ENCODE results near the gene GJB4.
"Not testable (repeated sequence)": the region's sequence is repeated elsewhere in the genome, so short reads cannot be mapped to it uniquely, and the experiment has no call there.

GJB4 gene

DNA sequence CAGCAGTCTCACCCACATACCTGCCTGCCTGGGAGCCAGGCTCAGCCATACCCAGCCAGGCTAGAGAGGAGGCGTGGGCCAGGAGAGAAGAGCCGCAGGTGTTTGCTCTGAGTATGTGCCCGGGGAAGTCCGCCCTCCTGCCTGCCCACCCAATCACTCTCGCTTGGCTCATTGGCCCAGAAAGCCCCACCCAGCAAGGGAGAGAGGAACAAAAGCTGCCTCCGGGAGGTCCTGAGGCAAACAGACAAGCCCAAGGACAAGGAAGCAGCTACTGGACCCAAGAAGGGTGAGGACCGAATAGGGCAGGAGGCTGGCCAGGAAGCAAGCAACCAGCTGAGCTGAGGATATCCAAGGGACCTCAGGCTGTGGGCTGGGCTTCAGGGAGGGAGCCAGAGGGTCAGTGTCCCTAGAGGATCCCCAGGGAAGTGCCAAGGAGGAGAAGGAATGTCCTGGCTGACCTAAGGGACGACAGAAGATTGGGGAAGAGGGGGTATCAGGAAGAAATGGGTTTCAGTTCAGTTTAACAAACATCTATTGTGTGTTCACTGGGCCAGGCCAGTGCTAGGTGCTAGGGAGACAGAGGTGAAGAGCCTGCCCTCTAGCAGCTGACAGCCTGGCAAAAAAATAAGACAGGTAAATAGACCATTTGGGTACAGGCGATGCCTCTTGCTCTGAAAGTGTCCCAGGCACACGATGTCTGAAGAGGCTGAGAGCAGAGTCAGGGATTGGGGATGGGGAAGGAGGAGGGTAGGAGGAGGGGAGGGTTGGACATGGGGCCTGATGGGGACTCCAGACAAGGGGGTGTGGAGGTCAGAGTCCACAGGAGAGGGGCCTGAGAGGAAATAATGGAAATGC lies at the start of gene GJB4:
TSS of gene GJB4 (plus strand) at position 238 of the 855 bp plus-strand sequence. CDS start 1,515 bp downstream, outside the sequence.
- no peak for DNase-seq (ENCODE audit: low read depth)

GRCh38 chr1:34710812-34711211 lies 48.7 kb upstream of the GJB4 start:
- no peak for DNase-seq (ENCODE audit: low read depth)

DNA sequence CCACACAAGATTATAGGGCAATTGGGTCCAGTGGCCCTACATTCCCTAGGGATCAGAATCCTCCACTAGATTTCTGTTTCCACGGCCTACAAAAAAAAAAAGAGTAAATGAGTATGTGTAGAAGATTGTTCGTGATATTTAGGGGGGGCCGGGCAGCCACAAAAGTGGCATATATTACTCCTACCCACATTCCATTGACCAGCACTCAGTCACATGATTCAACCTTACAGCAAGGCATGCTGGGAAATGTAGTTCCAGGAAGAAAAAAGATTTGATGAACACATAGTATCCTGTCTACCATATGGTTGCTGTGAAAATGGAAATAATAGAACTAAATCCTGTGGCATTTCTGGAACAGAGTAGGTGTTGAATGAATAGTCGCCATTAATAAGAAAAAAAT lies 48.1 kb upstream of the GJB4 start:
- no peak for DNase-seq (ENCODE audit: low read depth)

GRCh38 chr1:34712007-34712688 lies 47.4 kb upstream of the GJB4 start:
- no peak for DNase-seq (ENCODE audit: low read depth)

- DNase-seq (ENCODE audit: low read depth) = no peak
Measured at GRCh38 chr1:34713443-34713842, 46.1 kb upstream of the GJB4 start.

- no peak for DNase-seq (ENCODE audit: low read depth)
Measured at GRCh38 chr1:34714386-34714785, 45.2 kb upstream of the GJB4 start.

DNA sequence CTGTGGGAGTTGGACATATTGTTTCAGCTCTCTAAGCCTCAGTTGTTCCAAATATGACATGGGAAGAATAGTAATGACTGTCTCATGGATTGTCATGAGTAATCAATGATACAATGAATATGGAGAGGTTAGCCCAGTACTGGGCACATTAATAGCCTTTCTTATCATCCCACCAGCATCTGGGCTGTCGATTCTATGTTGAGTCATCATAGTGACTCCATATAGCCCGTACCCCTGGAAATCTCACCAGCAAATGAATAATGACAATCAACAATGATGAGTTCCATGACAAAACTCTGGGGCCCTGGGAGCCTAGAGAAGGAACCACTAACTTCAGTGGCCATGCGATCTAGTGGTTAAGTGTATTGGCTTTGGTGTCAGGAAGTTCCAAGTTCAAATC lies 44.4 kb upstream of the GJB4 start:
- no peak for DNase-seq (ENCODE audit: low read depth)

DNA sequence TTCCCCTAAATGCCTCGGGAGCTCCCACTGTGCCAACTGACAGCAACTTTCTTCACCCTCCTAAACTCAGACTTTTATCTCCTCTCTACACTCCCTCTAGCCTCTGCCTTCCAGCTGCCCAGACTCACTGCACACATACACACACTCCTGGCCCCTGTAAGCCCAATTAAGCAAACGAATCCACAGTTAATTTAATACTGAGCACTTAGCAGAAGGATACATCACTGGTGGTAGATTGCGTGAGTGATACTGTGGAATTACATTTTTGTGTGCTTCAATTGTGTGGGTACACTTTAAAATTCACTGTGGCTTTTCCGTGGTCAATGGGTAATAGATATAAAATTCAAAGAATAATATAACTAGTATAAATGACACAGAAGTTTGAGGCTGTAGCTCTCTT lies 38.3 kb upstream of the GJB4 start:
- DNase-seq (ENCODE audit: low read depth) = no peak

DNA sequence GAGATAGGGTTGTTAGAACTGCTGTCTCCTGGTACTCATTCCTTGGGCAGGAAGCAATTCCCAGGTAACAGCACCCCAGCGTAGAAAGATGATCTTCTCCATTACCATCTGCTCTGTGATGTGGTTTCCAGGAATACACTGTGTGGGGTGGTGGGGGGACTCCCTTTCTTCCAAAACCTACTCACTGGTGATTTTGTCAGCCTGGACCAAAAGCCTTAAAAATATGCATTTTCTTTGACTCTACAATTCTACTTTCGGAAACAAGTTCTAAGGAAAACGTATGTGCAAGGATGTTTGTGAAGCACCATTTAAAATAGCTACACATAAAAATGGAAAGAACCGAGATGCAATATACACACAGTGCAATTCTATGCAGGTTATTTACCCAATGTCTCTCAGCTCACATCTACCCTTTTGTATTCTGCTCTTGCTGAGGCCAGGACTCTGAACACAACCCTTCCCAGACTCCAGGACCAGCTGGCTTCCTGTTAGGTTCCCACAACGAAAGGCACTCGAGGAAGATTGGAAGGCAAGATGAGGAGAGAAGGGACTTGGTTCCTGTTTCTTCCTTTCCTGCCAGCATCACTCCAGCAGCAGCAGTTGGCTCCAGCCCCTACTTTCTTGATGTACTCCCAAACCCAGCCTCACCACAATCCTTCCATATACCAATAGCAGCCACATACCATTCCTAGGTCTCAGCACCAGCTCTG lies 37.7 kb upstream of the GJB4 start:
- no peak for DNase-seq (ENCODE audit: low read depth)

DNA sequence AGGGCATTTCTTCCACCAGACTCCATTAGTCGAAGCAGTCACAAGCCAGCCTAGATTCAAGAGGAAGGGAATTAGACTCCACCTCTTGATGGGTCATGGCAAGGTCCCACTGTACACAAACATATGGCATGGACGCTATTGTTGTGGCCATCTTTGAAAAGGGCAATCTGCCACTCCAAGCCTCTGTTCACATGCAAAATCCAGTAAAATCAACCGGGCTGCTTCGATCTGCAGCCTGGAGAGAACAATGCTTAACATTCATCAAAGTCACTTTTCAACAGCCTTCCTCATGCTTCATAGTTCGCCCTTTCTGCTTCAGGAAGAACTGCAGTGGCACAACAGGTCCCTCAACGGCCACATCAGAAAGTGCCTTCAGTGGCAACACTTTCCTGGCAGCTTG lies 32.7 kb upstream of the GJB4 start:
- DNase-seq (ENCODE audit: low read depth) = no peak

GRCh38 chr1:34730485-34730884 lies 29.1 kb upstream of the GJB4 start:
- no peak for DNase-seq (ENCODE audit: low read depth)

DNA sequence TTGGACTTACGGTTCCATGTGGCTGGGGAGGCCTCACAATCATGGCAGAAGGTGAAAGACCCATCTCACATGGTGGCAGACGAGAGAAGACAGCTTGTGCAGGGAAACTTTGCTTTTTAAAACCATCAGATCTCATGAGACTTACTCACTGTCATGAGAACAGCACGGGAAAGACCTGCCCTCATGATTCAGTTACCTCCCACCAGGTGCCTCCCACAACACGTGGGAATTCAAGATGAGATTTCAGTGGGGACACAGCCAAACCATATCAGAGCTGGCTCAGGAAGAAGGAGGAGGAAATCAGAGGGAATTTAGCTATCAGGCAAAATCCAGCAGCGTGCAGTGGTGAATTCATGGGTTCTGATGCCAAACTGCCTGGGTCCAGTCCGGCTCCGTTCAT lies 26.7 kb upstream of the GJB4 start:
- DNase-seq (ENCODE audit: low read depth) = not testable (repeated sequence)

DNA sequence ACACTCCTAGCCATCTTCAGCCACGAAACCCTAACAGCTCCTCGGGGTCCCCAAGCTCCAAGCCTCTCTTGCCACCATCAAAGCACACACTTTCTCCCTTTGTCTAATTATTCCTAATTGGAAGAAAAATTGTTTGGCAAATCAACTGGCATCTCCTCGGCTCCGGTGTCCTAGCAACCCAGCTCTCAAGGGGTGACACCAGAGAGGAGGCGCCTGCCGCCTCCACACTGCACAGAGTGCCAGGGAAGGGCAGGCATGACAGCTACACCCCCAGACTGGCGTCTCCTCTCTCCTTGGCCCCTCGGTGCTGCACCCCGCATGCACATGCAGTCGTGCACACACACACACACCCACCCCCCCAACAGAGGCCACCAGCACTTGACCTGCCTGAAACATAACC lies 22.8 kb upstream of the GJB4 start:
- no peak for DNase-seq (ENCODE audit: low read depth)

- not testable (repeated sequence) for DNase-seq (ENCODE audit: low read depth)
Measured at GRCh38 chr1:34737236-34737635, 22.3 kb upstream of the GJB4 start.

DNA sequence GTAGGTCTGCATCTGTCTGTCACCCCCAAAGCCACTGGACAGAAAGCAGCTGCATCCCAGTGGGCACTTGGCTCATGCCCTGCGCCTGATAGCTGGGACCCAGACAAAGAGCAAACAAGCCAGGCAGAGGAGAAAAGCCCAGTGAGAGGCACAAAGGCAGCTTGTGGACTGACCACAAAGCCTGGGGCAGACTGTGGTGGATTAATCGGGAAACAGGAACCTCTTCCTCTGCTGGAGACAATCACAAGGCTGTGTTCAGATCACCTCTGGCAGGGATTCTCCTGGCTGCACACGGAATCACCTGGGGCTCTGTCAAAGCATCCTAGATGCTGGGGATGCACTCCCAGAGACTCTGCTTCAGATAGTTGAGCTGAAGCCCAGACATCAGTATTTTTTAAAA lies 19.9 kb upstream of the GJB4 start:
- no peak for DNase-seq (ENCODE audit: low read depth)

GRCh38 chr1:34740161-34740868 lies 19.2 kb upstream of the GJB4 start:
- no peak for DNase-seq (ENCODE audit: low read depth)

DNA sequence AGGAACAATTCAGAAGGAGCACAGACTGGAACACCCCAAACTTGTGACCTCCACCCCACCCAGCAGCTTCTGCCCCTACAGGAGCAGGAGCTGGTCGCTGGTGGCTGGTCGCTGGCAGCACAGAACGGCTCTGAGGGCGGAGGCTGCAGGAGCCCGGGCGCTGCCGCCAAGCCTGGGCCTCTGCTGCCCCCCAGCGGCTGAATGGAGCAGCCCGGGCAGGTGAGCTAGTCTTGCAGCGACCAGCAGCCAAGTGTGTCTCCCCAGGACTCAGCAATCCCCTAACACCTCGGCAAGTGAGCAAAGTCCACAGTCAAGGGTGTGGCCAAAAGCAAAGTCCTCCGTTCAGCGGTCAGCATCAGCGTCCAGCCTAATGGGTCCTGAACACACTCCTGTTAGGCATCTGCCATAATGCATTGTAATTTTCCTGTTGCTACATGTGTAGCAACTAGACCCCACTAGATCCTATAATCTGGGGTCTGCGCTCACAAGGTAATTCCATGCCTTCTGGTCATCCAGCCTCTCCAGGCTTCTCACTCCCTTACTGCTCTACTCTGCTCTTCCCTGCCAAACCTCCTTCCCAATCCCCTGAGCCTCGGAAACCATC lies 16.8 kb upstream of the GJB4 start:
- peak; percentile 57 for DNase-seq (ENCODE audit: low read depth)

DNA sequence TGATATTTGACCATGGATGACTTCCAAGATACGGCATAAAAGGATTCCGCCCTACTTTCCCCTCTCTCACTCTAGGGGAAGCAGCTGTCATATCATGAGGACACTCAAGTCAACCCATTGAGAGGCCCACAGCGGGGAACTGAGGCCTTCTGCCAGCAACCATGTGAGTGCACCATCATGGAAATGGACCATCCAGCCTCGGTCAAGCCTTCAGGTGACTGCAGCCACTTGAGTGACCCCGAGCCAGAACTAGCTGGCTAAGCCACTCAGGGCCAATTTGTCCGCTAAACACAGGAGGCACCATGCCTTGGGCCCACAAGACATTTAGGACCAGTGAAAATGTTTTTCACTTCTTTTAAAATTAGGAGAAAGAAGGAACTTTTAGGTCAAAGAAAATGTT lies 15.8 kb upstream of the GJB4 start:
- no peak for DNase-seq (ENCODE audit: low read depth)

DNA sequence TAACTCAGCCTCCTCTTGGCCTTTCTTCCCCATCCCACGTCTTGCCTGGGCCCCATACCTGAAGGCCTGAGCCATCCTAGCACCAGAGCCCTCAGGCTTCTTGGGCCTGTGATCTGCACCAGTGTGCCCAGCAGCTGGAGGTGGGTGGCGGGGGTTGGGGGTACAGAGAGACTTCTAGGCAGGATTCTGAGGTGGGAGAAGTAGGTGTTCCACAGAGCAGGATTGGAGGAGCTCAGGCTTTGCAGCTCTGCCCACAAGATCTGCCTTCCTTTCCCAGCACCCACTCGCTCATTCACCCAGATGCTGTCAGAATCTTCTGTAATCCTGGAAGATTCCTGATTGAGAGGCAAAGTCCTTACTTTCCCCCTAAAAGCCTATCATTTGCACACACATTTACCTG lies 14.7 kb upstream of the GJB4 start:
- DNase-seq (ENCODE audit: low read depth) = no peak

- DNase-seq (ENCODE audit: low read depth) = no peak
Measured at GRCh38 chr1:34745666-34746065, 13.9 kb upstream of the GJB4 start.

GRCh38 chr1:34746101-34746500 lies 13.4 kb upstream of the GJB4 start:
- DNase-seq (ENCODE audit: low read depth) = no peak
